CD4-positive, alpha-beta T cell treated with Interleukin-6 at 100 ng/mL for 8 hours (primary cell): ENCODE data around the gene SLC22A12.

Source experiments
- DNase-seq: peaks from one replicate; pipeline ENCODE4 v3.0.0-alpha.2; 2020; ENCODE audit warnings: mixed read lengths, low spot score

SLC22A12 gene

DNA sequence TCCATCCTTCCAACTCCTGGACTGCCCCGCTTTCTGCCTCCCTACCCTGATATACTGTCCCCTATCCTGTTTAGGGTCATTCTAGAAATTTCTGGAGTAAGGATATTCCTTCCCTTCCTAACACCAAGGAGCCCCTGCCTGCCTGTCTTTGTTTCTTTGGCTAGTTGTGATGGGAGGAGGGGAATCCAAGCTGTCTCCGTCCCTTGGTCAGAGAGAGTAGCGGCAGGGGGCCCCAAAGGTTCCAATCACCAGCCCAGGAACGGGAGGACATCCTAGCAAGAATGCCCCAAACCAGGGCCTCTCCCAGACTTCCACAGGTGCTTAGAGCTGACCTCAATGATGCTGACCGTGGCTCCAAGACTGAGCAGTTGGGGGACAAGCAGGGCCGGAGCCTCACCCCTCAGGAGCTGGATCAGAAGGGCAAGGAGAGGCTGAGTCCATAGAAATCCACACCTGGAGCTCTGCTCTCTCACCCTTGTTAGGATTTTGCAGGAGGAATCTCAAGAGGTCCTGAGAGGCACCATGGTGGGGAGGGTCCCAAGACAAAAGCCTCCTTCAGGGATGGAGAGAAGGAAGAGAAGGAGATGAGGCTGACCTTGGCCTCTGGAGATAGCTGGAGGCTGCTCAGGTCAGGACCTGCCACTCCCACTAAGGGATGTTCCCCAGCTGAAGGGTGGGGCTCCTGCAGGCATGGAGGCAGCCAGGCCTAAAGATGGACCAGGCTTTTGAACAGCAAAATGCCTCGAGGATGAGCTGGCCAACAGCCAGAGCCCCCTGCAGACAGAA, 13.6 kb downstream of the SLC22A12 start:
- DNase-seq = no peak

DNA sequence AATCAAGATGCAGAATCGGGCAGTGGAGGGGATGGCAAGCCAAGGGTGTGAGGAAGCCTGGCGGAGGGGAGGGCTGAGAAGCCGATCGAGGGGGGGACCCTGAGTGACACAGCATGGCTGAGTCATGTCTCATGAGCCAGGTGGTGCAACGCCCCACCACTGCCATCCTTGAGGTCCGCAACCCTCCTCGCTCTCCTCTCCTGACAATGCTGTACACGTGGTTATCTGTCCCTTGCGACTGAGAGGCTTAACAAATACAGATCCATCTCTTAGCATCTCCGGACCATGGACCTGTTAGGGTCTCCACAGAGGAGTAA, 14.2 kb downstream of the SLC22A12 start:
- DNase-seq = no peak

DNA sequence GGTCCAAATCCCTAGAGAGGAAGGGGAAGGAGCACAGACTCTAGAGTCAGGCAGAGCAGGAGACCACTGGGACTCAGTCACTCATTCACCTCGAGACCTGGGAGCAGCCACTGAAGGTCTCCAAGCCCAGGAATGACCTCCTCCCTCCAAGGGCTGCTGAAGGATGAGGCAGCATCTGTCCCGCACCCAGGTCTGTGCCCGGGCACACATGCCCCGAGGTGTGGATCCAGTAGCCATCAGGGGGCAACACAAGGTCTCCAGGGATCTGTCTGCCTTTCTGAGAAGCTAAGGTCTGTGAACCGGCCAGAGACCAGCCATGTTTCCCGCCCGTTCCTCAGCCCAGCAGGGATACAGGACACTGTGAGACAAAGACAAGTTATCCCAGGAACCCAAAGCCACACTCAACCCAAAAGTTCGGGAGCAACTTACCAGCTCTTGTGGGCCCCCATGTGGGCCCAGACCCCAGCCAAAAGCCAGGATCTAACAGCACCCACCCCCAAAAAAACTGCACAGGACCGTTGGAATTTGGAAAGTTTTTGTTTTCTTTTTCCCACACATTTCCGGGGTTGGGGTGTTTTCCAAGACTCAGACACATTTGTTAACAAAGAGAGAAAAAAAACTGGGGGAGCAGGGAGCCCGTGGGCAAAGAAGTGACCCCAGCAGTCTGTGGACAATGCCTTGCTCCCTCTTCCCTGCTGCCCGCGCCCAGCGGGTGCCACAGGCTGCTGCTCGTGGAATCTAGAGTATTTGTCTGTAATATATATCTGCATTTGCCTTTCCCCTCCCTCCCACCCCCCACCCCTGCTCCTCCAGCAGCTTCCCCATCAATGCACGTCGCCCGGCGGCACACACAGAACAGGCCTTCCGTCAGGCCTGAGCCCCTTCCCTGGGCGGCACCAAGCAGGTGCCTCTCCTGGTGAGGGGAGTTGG, 14.9 kb downstream of the SLC22A12 start:
- DNase-seq = no peak

DNA sequence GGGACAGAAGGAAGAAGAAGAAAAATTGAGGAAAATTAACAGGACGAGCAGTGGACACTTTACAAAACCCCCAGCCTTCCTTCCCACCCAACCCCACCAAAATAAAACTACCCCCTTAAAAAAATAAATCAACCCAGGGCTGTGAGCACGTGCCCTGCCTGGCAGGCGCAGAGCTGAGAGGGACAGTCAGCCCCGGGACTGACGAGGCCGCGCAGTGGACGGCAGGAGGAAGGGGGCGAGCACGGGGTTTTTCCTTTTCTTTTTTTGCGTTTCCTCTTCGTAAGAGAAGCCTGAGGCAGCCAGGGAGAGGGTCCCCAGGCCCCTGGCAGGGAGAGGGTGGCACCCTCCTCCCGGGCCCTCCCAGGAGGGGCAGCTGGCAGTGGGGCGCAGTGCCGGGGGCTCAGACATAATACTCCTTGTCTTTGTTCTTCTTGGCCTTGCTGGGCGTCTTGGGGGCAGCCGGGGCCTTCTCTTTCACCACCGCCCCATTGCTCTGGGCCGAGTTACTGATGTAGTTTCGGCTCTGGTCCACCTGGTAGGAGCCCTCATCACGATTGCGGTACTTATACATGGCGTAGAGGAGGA, 15.9 kb downstream of the SLC22A12 start:
- no peak for DNase-seq

DNA sequence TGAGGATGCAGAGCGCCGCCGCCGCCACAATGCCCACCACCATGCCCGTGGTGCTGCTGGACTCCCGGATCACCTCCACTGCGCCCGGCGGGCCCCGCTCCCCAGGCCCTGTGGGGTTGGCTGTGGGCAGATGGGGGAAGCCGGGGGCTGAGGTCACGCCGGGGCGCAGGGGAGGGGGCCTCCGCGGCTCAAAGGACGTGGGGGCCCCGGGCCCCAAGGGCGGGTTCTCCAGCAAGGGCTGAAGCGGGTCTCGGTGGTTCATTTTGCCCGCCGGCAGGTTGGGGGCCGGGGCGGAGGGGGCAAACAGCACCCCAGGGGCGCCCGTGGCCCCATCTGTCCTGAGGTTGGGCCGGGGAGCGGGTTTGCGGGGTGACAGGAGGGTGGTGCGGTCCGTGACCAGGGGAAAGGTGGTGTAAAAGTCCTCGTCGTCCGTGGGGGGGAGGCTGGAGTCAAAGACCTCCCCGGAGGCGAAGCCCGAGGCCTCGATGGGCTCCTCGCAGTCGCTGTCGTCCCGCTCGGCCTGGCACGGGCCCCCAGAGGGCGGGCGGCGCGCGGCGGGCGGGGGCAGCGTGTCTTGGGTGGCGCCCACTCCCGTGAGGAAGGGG, 16.5 kb downstream of the SLC22A12 start:
- no peak for DNase-seq

DNA sequence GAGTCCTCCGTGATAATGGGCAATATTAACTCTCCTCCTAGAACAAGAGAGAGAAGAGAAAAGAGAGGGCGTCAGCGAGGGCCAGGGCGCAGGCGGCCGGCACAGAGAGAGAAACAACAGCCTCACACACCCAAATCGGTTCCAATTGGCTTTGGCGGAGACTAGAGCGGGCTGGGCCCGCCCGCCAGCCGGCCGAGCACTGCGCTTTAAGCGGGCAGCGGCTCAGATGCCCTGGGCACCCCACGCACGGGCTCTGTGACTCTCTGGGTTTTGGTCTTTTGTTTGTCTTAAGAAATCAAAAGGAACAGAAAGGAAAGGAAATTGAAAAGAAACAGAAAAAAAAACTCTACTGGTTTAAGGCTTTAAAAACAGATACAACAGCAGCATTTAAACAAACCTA, 17.0 kb downstream of the SLC22A12 start:
- DNase-seq = no peak

DNA sequence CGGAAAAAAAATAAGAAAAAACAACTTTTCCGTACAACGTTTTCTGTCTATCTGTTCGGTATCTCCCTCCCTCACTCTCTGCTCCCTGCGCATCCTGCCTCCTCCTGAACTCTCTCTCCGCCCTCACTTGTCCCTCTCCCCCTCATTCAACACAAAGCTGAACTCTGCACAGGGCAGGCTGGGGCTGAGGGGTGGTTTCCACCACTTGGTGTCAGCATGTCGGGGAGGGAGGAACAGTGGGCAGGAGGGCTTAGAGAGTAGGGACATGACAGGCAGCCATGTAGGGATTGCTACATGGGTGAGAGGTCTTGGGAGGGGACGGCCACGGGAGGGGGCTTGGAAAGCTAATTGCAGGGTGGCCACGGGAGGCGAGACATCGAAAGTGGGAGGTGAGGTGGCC, 17.6 kb downstream of the SLC22A12 start:
- DNase-seq = no peak

DNA sequence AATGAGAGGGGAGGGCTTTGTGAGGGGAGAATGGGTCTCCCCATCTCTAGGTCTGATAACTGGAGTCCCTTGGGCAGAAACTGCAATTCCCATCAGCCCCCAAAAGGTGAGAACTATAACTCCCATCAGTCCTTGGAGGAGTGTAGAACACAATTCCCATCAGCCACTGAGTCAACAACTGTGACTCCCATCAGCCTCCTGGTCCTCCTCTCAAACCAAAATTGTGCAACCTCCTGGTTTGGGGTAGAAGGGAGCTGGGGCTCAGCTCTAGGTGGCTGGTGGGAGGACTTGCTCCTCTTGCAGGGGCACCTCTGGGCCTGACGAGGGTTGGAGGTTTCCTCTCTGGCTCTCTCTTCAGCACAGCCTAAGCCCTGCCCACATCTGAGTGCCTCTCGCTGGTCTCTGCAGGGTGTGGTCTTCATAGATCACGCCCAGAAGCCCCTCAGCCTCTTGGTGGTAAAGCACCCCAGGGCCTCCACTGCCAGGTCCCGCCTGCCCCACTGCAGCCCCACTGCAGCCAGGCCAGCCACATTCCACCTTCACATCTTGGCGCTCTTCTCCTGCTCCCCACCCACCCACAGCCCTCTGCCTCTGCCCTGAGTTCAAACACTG, 18.5 kb downstream of the SLC22A12 start:
- DNase-seq = no peak

DNA sequence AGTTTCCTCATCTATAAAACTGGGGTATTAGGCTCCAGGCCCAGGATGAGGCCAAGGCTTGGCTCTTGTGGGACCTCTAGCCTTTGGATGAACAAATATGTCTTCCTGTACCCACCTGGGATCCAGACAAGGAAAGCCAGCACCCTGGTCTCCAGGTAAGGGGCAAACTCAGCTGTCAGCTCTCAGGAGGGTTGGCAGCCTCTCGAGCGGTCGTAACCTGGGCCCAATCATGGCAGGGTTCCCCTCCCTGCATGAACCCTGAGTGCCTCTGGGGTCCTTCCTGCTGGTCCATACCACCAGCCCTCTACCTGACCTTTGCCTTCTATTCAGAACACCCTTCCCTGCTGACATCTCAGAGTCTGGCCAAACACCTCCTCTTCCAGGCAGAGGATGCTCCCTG, 19.6 kb downstream of the SLC22A12 start:
- DNase-seq = no peak

DNA sequence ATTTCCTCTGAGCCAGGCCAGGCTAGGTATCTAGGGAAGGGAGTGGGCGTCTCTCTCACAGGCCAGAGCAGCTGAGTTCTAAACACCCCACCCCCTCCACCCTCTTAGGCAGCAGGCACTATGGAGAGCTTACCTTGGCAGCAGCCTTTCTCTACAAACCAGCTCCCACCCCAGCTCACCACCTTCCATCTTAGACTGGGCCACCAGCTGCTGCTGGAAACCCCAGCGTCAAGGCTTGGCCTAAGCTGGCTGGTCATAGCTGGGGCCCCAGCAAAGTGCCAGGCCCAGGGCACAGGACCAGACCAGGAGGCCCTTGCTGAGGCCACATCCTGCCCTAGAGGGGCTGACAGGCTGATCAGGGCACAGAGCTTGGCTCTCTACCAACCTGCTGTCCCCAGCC, 20.2 kb downstream of the SLC22A12 start:
- DNase-seq = no peak

DNA sequence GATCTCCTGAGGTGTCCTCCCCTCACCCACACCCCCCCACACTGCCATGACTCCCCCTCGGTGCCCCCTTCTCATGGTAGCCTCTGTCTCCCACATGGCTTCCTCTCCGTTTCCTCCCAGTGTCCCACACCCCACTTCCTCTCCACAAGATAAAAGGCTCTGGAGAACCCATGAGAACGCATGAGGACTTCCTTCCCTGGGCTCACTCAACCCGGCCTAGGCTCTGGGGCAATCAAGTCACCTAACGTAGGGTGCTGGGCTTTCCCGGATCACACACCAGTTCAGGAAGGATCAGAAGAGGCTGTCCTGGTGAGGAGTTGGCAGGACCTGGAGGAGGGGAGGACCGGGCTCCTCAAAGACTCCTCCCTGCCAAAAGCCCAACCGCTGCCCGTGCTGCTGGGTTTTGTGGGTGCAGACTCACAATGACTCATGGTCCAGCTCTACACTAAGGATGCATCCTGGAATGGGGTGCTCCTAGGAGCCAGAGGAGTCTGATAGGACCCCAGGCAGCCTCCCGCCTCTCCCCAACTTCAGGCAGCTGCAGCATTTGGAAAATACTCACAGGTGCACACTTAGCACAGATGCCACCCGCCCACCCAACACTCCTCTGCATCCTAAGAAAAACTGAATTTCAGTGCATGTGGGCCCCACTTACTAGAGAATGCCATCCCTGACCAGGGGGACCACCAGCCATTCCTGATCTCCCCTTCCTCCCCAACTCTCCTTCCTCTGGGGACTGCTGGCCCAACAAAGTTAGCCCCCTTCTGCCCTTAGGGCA, 21.0 kb downstream of the SLC22A12 start:
- no peak for DNase-seq

DNA sequence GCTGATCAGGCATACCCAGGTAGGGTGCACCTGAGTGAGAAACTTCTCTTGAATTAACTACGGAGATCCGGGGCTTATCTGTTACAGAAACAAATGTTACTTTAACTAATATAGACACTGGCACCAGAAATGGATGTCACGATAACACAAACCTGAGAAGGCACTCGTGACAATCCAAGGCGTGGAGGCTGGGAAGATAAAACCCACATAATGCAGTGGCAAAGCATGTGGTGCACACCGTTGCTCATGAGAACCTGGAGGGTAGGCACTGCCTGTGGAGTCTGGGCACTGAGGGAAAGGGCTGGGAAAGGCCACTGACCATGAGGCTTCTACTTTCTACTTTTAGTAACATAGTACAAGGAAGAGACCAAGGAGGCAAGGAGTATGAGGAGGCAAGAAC, 22.6 kb downstream of the SLC22A12 start:
- no peak for DNase-seq

DNA sequence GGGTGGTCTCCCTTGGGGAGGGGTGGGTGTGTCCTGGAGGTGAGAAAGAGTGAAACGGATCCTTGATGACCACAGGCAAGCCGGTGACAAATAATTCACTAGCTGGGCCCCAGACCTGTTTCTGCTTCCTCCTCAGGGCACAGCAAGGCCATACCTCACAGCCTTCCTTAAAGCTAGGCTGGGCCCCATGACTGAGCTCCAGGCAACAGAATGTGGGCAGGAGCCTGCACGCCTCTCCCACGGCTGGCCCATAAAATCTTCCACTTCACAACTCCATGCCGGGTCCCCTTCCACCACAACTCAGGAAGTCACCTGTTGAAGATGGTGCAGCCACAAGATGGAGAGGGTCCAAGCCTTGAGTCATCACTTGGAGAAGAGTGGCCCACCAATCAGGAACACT, 23.9 kb downstream of the SLC22A12 start:
- DNase-seq = no peak

DNA sequence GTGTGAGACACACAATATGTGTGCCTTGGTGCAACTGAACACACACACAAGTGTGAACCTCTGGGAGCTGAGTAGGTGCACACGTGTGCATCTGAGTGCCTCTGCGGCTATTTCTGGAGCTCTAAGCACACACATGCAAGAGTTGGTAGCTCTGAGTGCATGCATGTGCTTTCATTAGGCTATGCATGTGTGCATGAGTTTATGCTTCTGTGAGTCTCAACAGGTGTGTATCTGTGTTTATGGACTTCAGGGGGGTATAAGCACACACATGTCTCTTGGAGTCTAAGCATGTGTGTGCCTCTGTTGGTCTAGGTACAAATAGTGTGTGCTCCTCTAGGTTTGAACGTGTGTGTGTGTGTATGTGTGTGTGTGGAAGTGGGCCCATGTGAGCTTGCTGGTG, 25.8 kb downstream of the SLC22A12 start:
- DNase-seq = no peak

DNA sequence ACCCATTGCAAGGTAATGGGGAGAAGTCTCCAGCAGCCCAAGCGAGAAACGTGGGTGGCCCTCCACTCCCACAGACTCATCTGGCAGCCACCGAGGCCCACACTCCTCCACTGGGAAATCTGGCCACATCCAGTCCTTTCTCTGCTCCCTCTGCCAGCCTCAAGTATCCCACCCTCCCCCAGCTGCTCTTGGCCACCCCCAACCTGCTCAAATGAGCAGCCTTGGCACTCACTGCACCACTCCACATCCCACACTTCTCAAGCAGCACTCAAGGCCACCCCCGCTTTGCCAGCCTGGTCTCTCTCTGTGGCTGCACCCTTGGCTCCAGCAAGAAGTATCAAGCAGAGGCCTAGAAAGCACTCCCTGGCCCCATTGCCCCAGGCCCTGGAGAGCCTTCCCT, 28.2 kb downstream of the SLC22A12 start:
- no peak for DNase-seq

DNA sequence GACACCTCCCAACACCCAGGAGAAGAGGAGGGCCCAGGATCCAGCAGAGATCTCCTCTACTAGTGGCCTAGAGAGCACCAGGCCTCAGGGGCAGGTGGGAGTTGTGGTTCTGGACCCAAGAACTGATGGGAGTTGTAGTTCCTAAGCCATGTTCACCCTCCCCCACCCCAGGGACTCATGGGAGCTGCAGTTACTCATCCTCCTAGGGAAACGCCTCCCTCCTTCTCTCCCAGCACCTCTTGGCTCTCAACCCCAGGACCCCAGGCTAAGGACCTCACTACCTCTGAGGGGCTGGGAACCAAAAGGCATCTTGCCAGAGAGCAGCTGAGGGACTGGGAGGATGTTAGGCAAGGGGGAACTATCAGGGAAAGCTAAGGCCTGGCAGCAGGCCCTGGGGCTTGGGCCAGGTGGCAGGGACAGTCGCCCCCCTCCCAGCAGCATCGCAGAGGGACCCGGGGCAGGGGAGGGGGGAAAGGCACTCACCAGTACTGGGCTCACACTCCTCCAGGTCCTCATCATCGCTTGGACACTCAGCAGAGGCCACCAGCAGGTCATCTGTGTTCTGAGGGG, 28.9 kb downstream of the SLC22A12 start:
- no peak for DNase-seq

DNA sequence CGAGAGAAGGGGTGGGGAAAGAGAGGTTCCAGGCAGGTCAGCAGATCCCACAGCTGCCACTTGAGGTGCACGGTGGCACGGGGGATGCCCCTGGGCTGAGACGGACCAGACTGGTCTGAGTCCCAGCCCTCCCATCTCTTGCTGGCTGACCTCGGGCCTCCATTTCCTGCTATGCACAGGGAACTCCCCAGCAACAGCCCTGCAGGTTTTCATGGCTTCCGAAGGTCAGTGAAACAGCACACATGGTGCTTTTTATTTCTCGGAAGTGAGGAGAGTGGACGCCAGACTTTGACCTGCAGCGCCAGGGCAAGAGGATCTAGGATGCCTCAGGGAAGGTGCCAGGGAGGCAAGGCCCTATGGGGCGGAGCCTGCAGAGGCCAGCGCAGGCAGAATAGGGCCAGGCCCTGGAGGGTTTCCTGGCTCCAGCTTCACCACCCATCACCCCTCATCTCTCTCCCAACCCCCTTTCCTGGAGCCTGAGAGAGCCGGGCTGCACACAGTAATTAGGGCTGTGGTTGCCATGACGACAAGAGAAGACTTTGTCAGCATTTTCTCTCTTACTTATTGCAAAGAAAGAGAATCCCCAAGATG, 29.5 kb downstream of the SLC22A12 start:
- no peak for DNase-seq

DNA sequence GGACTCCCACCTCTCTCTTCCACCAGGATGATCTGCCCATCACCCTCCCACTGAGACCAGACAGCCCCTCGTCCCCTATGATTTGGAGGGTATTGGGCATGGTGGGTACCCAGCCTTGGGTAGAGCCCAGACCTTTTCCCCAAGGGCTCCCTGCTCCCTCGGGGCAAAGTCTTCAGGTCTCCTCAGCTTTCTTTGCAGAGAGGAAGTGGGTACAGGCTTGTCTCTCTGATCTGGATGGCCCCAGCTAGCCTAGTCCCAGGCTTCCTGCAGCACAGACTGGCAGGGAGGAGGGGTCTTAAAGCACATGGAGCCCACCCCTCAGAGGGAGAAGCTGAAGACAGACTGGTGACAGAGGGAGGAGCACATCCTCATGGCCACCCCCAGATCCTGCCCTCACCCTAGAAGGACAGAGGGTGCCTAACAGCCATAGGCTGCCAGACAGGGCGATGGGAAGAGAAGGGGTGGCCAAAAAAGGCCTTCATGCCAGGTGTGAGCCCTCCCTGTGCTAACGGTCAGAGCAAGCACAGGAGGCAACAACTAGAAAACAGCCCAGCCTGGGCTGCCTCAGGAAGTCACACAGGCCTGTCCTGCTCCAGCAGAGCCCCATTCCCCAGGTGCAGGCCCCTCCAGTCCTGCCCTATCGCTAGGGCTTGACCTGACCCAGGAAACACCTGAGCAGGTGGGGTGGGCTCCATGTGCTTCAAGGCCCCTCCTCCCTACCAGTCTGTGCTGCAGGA, 30.4 kb downstream of the SLC22A12 start:
- DNase-seq = no peak

DNA sequence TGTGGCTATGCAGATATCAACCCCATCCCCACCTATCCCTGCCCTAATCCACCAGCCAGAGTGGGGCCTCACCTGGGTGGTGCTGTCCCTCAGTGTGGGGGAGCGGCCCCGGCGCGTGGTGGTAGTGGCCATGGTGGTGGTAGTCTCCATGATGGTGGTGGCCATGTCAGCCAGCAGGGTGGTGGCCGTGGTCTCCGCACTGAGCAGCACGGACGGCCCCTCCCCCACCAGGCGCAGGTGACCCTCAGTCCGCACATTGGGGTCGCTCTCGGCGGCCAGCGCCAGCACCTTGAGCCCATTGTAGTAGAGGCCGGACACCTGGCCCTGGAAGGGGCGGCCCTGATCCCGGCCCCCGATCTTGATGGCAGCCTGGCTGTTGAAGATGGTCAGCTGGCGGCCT, 31.7 kb downstream of the SLC22A12 start:
- DNase-seq = no peak

DNA sequence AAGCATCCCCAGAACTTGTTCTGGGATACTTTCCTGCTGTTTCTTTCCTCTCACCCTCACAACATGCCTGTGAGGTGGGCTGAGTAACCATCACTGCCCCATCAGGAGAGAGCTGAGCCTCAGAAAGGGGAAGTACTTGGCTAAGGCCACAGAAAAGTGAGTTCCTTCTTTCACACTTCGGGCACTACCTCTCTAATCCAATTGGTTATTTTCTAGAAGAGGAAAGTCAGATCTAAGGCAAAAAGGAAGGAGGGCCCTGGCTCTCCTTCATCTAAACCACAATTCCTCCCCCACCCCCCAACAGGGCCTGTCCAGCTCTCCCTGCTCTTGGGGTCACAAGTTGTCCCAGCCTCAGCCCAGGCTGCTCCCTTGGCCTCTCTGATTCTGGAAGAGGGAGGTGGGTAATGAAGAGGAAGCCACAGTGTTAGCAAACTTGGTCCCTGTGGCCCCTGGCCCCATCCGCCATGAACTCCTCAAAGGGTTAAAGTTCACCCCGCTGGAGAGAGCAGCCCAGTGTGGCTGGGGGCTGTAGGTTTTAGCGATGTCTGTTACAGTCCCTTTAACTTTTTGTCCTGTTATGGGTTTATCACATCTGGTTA, 34.0 kb downstream of the SLC22A12 start:
- no peak for DNase-seq
